ENCODE measurements around the gene FNDC3B. TPM values are rescaled to one million over a fixed set of nuclear protein-coding genes. Genes with fewer than 3 reads are reported as not detected.

Gene FNDC3B
- total RNA-seq, 2 donors from 2014 or later: 80.6 to 107 TPM

- 94 to 100% methylated on average over 1 to 3 of the region's 4 CpGs for WGBS, 2 experiments (ENCODE audit: insufficient coverage in 1 of 2, insufficient read length in 1 of 2)
- Histone ChIP-seq H3K9me3 (ENCODE audit: control insufficient read depth, low read length) (peaks cover 2% of the 10 kb centered on the region), H3K4me1 (ENCODE audit: control insufficient read depth, insufficient read depth, low read length) (peaks cover 6% of the 10 kb centered on the region), H3K27ac (ENCODE audit: low read depth, low read length) (no peak overlapping the region), H3K36me3 (ENCODE audit: control insufficient read depth, insufficient read depth, low read length) (peaks cover 76% of the 10 kb centered on the region), H3K27me3 (ENCODE audit: control insufficient read depth, insufficient read depth, low read length, poor library complexity, severe bottlenecking) (no peaks in the 10 kb centered on the region), H3K4me3 (ENCODE audit: low read length) (no peak overlapping the region), H3K9ac (ENCODE audit: extremely low read depth, low read length, poor library complexity, severe bottlenecking) (no peak overlapping the region)
- Mint-ChIP-seq H3K4me3 (no peak overlapping the region), H3K9me3 (no peaks in the 10 kb centered on the region), H3K36me3 (ENCODE audit: low read depth) (peaks cover 19% of the 10 kb centered on the region), H3K4me1 (peaks cover 22% of the 10 kb centered on the region), H3K27ac (no peak overlapping the region), H3K27me3 (ENCODE audit: insufficient read depth) (no peaks in the 10 kb centered on the region)
- no peak for DNase-seq
- TF ChIP-seq CTCF (conservative IDR thresholded peaks at IDR 0.05): no peak
Measured at GRCh38 chr3:172077197-172077757, 37.9 kb downstream of the FNDC3B start.

GRCh38 chr3:172078244-172078643 is 38.9 kb downstream of the FNDC3B start:
- Mint-ChIP-seq H3K27ac (no peak overlapping the region), H3K4me3 (no peak overlapping the region), H3K9me3 (peaks cover 8% of the 10 kb centered on the region), H3K4me1 (peaks cover 14% of the 10 kb centered on the region), H3K27me3 (ENCODE audit: insufficient read depth) (no peaks in the 10 kb centered on the region), H3K36me3 (ENCODE audit: low read depth) (peaks cover 29% of the 10 kb centered on the region)
- Histone ChIP-seq H3K36me3 (ENCODE audit: control insufficient read depth, insufficient read depth, low read length) (peaks cover 77% of the 10 kb centered on the region), H3K9ac (ENCODE audit: extremely low read depth, low read length, poor library complexity, severe bottlenecking) (no peak overlapping the region), H3K27me3 (ENCODE audit: control insufficient read depth, insufficient read depth, low read length, poor library complexity, severe bottlenecking) (no peaks in the 10 kb centered on the region), H3K4me3 (ENCODE audit: low read length) (no peak overlapping the region), H3K9me3 (ENCODE audit: control insufficient read depth, low read length) (peaks cover 12% of the 10 kb centered on the region), H3K27ac (ENCODE audit: low read depth, low read length) (no peak overlapping the region), H3K4me1 (ENCODE audit: control insufficient read depth, insufficient read depth, low read length) (peaks cover 3% of the 10 kb centered on the region)
- DNase-seq: no peak
- WGBS, 2 experiments (ENCODE audit: insufficient coverage in 1 of 2, insufficient read length in 1 of 2): 50 to 71% methylated on average over 2 to 4 of the region's 4 CpGs
- TF ChIP-seq CTCF (conservative IDR thresholded peaks at IDR 0.05): no peak

GRCh38 chr3:172078721-172079120 is 39.3 kb downstream of the FNDC3B start:
- WGBS, 2 experiments (ENCODE audit: insufficient coverage in 1 of 2, insufficient read length in 1 of 2): 96 to 99% methylated on average over 5 to 6 of the region's 6 CpGs
- Histone ChIP-seq H3K36me3 (ENCODE audit: control insufficient read depth, insufficient read depth, low read length) (peaks cover 76% of the 10 kb centered on the region), H3K9ac (ENCODE audit: extremely low read depth, low read length, poor library complexity, severe bottlenecking) (no peak overlapping the region), H3K9me3 (ENCODE audit: control insufficient read depth, low read length) (peaks cover 17% of the 10 kb centered on the region), H3K27ac (ENCODE audit: low read depth, low read length) (no peak overlapping the region), H3K27me3 (ENCODE audit: control insufficient read depth, insufficient read depth, low read length, poor library complexity, severe bottlenecking) (no peaks in the 10 kb centered on the region), H3K4me3 (ENCODE audit: low read length) (no peak overlapping the region), H3K4me1 (ENCODE audit: control insufficient read depth, insufficient read depth, low read length) (peaks cover 3% of the 10 kb centered on the region)
- peaks cover 9% of the 10 kb centered on the region for H3K4me1 Mint-ChIP-seq
- no peak for DNase-seq
- H3K36me3 Mint-ChIP-seq (ENCODE audit: low read depth): peaks cover 31% of the 10 kb centered on the region
- peaks cover 8% of the 10 kb centered on the region for H3K9me3 Mint-ChIP-seq
- no peak overlapping the region for H3K4me3 Mint-ChIP-seq
- no peak for TF ChIP-seq CTCF (conservative IDR thresholded peaks at IDR 0.05)
- H3K27me3 Mint-ChIP-seq (ENCODE audit: insufficient read depth): no peaks in the 10 kb centered on the region
- H3K27ac Mint-ChIP-seq: no peak overlapping the region

All from endodermal cell (in vitro differentiated cells).